Mesothelial cell of epicardium (in vitro differentiated cells): Measurements from ENCODE around the gene RAB4A. TPM values are rescaled to one million over a fixed set of nuclear protein-coding genes. Genes with fewer than 3 reads are reported as not detected.

Experiments
- DNase-seq, 2 experiments: peaks; one replicate each; pipeline ENCODE4 v3.0.0; 2021; ENCODE audit warnings: low spot score in 2 of 2; ENCODE audit not compliant: unreplicated experiment in 2 of 2
- H3K27ac Mint-ChIP-seq: 2 replicates; pipeline ENCODE4 v1.8.0; 2021; ENCODE audit warnings: mixed read lengths
- H3K27me3 Mint-ChIP-seq: 2 replicates; pipeline ENCODE4 v1.8.0; 2021; ENCODE audit warnings: low read depth, mixed read lengths
- H3K36me3 Mint-ChIP-seq: 2 replicates; pipeline ENCODE4 v1.8.0; 2021; ENCODE audit warnings: mixed read lengths
- H3K4me1 Mint-ChIP-seq: 2 replicates; pipeline ENCODE4 v1.8.0; 2021; ENCODE audit warnings: mixed read lengths
- H3K4me3 Mint-ChIP-seq: 2 replicates; pipeline ENCODE4 v1.8.0; 2021; ENCODE audit warnings: mild to moderate bottlenecking, moderate library complexity, mixed read lengths
- H3K9me3 Mint-ChIP-seq: 2 replicates; pipeline ENCODE4 v1.8.0; 2021; ENCODE audit warnings: mixed read lengths
- total RNA-seq: library from RNA; stranded (reverse); gene quantifications from 3 replicates; pipeline ENCODE4 v1.2.1, GENCODE V29; 2021
- TF ChIP-seq, protein P1 (sequence below): fragments of 200-600 bp; sonication (generic); IDR thresholded peaks from one replicate; pipeline ENCODE4 v1.5.0; 2021; ENCODE audit warnings: antibody characterized with exemption; ENCODE audit not compliant: unreplicated experiment

RAB4A gene
- total RNA-seq, 1 donor from 2014 or later = 59.8 TPM

DNA sequence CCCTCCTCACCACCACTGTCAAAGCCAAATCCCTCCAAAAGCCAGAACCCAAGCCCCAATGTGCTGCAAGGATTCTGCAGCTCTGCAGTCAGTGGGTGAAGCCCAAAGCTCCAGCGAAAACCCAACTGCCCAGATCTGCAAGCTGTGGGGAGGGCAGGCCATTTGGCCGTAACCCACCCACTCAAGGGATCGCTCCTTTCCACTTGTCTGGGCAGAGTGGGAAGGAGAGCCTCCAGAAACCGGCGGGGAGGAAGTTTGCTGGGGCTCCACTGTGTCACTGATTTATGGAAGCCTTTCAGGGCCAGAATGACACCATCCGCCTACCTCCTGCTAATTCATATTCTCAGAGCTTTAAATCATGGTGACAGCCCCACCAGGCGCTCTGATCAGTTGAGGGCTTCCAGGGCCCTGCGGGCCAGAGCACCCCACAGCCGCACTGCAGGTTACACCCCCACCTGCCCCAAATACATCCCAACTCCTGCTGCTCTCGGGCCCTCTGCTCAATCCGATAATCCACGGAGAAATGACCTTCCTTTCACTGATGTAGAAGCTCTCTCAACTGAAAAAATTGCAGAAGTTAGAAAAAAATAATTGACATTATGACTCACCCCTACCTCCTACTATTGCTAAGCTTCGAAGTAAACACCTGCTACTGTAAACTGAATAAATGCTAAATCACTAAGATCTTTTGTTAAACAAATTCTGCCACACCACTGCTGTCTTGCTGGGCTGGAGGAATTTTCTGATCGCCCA is 40.6 kb upstream of the RAB4A start:
- H3K27ac Mint-ChIP-seq = peak overlapping the region; percentile 96
- peaks cover 60% of the 10 kb centered on the region for H3K4me1 Mint-ChIP-seq

DNA sequence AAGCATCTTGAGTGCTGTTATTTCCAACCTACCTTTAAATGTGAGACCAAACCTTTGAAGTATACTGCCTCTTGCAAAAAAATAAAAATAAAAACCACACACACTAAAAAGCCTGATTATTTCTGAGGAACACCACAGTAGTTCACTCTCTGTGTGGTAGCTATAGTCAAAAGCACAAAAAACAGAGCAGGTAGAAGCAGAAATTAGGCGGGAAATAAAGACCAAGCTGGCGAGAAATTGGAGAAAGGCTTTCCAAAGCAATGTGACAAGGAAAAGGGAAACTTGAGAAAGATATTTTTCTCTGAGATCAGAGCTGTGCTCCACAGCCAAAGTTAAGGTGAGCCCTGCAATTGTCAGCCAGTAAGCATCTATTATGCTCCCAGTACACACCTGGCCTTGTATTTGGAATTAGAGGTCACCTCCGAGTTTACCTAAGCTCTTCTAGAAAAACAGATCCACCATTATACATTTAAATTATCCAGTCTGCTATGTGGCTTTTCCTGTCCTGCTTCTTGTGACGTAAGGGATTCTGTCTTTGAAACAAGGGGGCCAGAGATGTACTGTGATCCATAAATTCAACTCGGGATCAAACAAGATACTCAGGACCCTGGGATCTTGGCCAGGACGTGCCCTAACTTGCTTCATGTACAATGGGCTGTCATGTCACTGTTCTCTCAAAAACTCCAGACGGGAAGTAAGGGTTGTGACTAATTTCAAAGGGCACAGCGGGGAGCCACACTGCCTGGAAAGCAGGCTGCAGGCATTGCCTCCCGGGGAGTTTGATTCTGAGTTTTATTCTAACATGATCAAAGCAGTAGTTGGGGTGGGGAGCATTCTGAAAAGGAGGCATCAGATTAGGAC is 39.8 kb upstream of the RAB4A start:
- H3K27ac Mint-ChIP-seq = peak overlapping the region; percentile 96
- no peaks in the 10 kb centered on the region for H3K36me3 Mint-ChIP-seq
- no peak overlapping the region for H3K4me3 Mint-ChIP-seq
- H3K4me1 Mint-ChIP-seq = peaks cover 57% of the 10 kb centered on the region
- H3K27me3 Mint-ChIP-seq = no peaks in the 10 kb centered on the region
- DNase-seq = no peak
- TF ChIP-seq, protein P1, sequence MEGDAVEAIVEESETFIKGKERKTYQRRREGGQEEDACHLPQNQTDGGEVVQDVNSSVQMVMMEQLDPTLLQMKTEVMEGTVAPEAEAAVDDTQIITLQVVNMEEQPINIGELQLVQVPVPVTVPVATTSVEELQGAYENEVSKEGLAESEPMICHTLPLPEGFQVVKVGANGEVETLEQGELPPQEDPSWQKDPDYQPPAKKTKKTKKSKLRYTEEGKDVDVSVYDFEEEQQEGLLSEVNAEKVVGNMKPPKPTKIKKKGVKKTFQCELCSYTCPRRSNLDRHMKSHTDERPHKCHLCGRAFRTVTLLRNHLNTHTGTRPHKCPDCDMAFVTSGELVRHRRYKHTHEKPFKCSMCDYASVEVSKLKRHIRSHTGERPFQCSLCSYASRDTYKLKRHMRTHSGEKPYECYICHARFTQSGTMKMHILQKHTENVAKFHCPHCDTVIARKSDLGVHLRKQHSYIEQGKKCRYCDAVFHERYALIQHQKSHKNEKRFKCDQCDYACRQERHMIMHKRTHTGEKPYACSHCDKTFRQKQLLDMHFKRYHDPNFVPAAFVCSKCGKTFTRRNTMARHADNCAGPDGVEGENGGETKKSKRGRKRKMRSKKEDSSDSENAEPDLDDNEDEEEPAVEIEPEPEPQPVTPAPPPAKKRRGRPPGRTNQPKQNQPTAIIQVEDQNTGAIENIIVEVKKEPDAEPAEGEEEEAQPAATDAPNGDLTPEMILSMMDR = no peak
- H3K9me3 Mint-ChIP-seq = no peaks in the 10 kb centered on the region

More for the DNA sequence above, 40.6 kb upstream of the RAB4A start:
- Mint-ChIP-seq H3K9me3 (no peaks in the 10 kb centered on the region), H3K27me3 (no peaks in the 10 kb centered on the region), H3K36me3 (no peaks in the 10 kb centered on the region), H3K4me3 (peak overlapping the region; percentile 28)
- no peak for DNase-seq
- TF ChIP-seq, protein P1 = no peak

DNA sequence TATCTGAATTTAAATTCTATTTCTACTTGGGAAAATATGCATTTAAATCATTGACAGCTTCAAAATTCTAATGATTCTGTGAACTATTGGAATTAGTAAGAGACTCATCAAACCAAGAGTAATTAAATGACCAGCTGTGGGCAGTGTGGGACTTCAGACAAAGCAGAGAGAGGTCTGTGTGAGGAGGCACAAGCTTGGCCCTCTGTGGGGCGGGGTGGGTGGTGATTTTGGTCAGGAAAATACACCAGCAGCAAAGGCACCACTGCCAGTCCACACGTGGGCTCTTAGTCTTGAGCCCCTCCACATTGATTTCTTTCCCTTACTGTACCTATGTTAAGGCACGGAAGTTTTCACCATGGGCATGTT is 39.2 kb upstream of the RAB4A start:
- Mint-ChIP-seq H3K4me3 (no peak overlapping the region), H3K27ac (peak overlapping the region; percentile 96), H3K36me3 (no peaks in the 10 kb centered on the region), H3K4me1 (peaks cover 57% of the 10 kb centered on the region), H3K9me3 (no peaks in the 10 kb centered on the region), H3K27me3 (no peaks in the 10 kb centered on the region)
- TF ChIP-seq, protein P1 = no peak
- DNase-seq = no peak

DNA sequence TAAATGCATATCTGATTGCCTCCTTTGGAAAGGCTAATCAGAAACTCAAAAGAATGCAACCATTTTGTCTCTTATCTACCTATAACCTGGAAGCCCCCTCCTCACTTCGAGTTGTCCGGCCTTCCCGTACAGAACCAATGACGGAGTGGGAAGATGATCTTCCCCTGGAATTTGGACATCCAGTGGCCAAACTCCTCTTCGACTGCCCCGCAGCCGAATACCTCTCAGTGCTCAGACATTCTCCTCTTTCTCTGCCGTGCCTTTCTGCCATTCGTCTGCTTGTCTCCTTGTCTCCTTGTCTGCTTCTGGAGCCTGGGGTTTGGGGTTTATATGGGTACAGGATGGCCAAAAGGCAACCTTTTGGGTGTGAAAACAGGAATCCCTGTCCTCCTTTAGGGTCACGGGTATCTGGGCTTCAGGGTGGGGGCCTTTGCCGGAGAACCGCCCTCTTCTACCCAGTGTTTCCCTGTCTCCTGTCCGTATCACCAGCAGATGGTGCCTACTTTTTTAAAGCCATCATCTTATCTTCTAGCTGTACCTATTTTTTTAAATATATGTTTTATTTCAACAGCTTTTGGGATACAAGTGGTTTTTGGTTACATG is 35.9 kb upstream of the RAB4A start:
- H3K36me3 Mint-ChIP-seq = no peaks in the 10 kb centered on the region
- no peak overlapping the region for H3K4me3 Mint-ChIP-seq
- TF ChIP-seq, protein P1 = no peak
- DNase-seq = no peak
- H3K9me3 Mint-ChIP-seq = peaks cover 10% of the 10 kb centered on the region
- no peaks in the 10 kb centered on the region for H3K27me3 Mint-ChIP-seq
- H3K27ac Mint-ChIP-seq = peak overlapping the region; percentile 30
- peaks cover 38% of the 10 kb centered on the region for H3K4me1 Mint-ChIP-seq

DNA sequence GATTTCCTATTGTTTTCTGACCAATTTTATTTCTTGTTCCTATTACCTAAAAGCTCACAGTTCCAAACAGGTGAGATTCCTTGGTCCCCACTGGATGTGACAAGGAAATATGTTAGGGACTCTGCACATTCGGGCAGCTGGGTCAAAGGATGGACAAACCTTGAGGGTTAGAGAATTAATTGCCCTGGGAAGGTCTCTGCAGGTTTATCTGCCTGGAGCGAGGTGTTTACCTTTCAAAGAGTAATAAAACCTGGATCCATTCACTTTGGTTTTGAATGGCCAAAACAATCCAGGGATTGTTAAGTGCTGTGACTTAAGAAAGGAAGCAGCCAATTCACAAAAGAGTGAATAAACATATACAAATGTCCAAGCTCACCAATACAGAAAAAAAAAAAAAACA is 33.6 kb upstream of the RAB4A start:
- Mint-ChIP-seq H3K9me3 (peaks cover 14% of the 10 kb centered on the region), H3K4me1 (peaks cover 15% of the 10 kb centered on the region), H3K27me3 (no peaks in the 10 kb centered on the region), H3K4me3 (no peak overlapping the region), H3K27ac (no peak overlapping the region), H3K36me3 (no peaks in the 10 kb centered on the region)
- TF ChIP-seq, protein P1 = no peak
- DNase-seq = no peak
